ENCODE measurements around the gene GRK6.

Gene GRK6

GRCh38 chr5:177425801-177426565 is 493 bp upstream of the GRK6 start:
- DNase-seq (ENCODE audit: low read depth in 2 of 3, low spot score in 1 of 3): peak; percentile 98 to 100 (median 99)

- no peak for DNase-seq (ENCODE audit: low read depth in 2 of 3, low spot score in 1 of 3)
These were observed 841 bp downstream of the GRK6 start for GRCh38 chr5:177427211-177427822.

- peak in 2 of 3 donors; percentile 30 to 47 for DNase-seq (ENCODE audit: low read depth in 2 of 3, low spot score in 1 of 3)
These were observed 1.6 kb downstream of the GRK6 start for GRCh38 chr5:177427919-177428573.

- no peak for DNase-seq (ENCODE audit: low read depth in 2 of 3, low spot score in 1 of 3)
These were observed 2.2 kb downstream of the GRK6 start for GRCh38 chr5:177428574-177429217.

- DNase-seq (ENCODE audit: low read depth in 2 of 3, low spot score in 1 of 3): peak; percentile 85 to 87 (median 85)
These were observed 3.0 kb downstream of the GRK6 start for GRCh38 chr5:177429248-177430040.

- no peak for DNase-seq (ENCODE audit: low read depth in 2 of 3, low spot score in 1 of 3)
These were observed 3.9 kb downstream of the GRK6 start for GRCh38 chr5:177430140-177430951.

GRCh38 chr5:177430972-177431316 is 4.5 kb downstream of the GRK6 start:
- DNase-seq (ENCODE audit: low read depth in 2 of 3, low spot score in 1 of 3): no peak

- DNase-seq (ENCODE audit: low read depth in 2 of 3, low spot score in 1 of 3): peak; percentile 46 to 75 (median 63)
These were observed 5.1 kb downstream of the GRK6 start for GRCh38 chr5:177431317-177432142.

GRCh38 chr5:177432143-177432838 is 5.8 kb downstream of the GRK6 start:
- peak in 1 of 3 donors; percentile 57 for DNase-seq (ENCODE audit: low read depth in 2 of 3, low spot score in 1 of 3)

- DNase-seq (ENCODE audit: low read depth in 2 of 3, low spot score in 1 of 3): no peak
These were observed 6.6 kb downstream of the GRK6 start for GRCh38 chr5:177432839-177433657.

GRCh38 chr5:177433658-177434217 is 7.3 kb downstream of the GRK6 start:
- no peak for DNase-seq (ENCODE audit: low read depth in 2 of 3, low spot score in 1 of 3)

- peak; percentile 54 to 61 (median 55) for DNase-seq (ENCODE audit: low read depth in 2 of 3, low spot score in 1 of 3)
These were observed 8.0 kb downstream of the GRK6 start for GRCh38 chr5:177434437-177434836.

GRCh38 chr5:177434942-177435738 is 8.7 kb downstream of the GRK6 start:
- DNase-seq (ENCODE audit: low read depth in 2 of 3, low spot score in 1 of 3): no peak

GRCh38 chr5:177435847-177436536 is 9.5 kb downstream of the GRK6 start:
- DNase-seq (ENCODE audit: low read depth in 2 of 3, low spot score in 1 of 3): no peak

- DNase-seq (ENCODE audit: low read depth in 2 of 3, low spot score in 1 of 3): no peak
These were observed 11.1 kb downstream of the GRK6 start for GRCh38 chr5:177437623-177438022.

GRCh38 chr5:177438468-177438867 is 12.0 kb downstream of the GRK6 start:
- DNase-seq (ENCODE audit: low read depth in 2 of 3, low spot score in 1 of 3): no peak

Measured in stimulated activated CD4-positive, alpha-beta T cell treated with anti-CD3 and anti-CD28 coated beads, Interleukin-12 subunit alpha, Interleukin-12 subunit beta, amount 100 ng/mL, for 48 hours (primary cell).